IPS-20b (cell line): ENCODE measurements around the gene PMFBP1.

Source experiments
- H3K27ac ChIP-seq: one replicate; pipeline ENCODE4 v1.5.1; 2013; ENCODE audit warnings: low read length
- H3K27me3 ChIP-seq: 2 replicates; pipeline ENCODE4 v1.6.1; 2013; ENCODE audit warnings: mild to moderate bottlenecking, low read length, inconsistent platforms; ENCODE audit not compliant: insufficient read depth
- H3K36me3 ChIP-seq: 2 replicates; pipeline ENCODE4 v1.6.1; 2013; ENCODE audit warnings: low read depth, mild to moderate bottlenecking, inconsistent platforms, low read length, moderate library complexity; ENCODE audit not compliant: insufficient read depth
- H3K4me1 ChIP-seq: 2 replicates; pipeline ENCODE4 v1.6.1; 2013; ENCODE audit warnings: mild to moderate bottlenecking, control low read depth, inconsistent platforms, low read length, moderate library complexity; ENCODE audit not compliant: insufficient read depth
- H3K4me3 ChIP-seq: 2 replicates; pipeline ENCODE4 v1.5.1; 2013; ENCODE audit warnings: mild to moderate bottlenecking, low read length, inconsistent platforms
- H3K9ac ChIP-seq: 2 replicates; pipeline ENCODE4 v1.6.1; 2013; ENCODE audit warnings: low read depth, mild to moderate bottlenecking, inconsistent platforms, low read length, moderate library complexity
- H3K9me3 ChIP-seq: 2 replicates; pipeline ENCODE4 v1.6.1; 2013; ENCODE audit warnings: mild to moderate bottlenecking, low read depth, low read length, inconsistent platforms; ENCODE audit not compliant: insufficient read depth

PMFBP1 gene

DNA sequence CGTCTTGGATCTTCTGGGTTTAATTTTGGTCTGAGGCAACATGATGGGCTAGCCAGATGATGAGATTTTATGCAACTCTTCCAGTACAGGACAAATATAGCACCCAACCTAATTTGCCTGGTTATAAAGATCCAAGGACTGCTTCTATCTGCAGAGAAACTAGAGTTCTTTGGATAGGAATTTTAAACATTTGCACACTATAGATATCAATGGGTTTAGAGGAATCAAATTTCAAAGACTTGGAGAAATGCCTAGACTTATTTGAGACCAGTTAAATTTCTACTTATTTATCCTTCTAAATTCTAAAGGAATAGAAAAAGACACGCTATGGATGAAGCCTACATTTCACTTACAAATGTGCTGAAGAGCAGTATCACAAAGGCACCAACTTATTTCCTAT is 12.6 kb downstream of the PMFBP1 start:
- H3K9ac ChIP-seq = no peak overlapping the region
- H3K27me3 ChIP-seq = no peaks in the 10 kb centered on the region
- no peaks in the 10 kb centered on the region for H3K36me3 ChIP-seq
- peaks cover 17% of the 10 kb centered on the region for H3K4me1 ChIP-seq
- H3K4me3 ChIP-seq = no peak overlapping the region
- H3K27ac ChIP-seq = no peak overlapping the region
- no peaks in the 10 kb centered on the region for H3K9me3 ChIP-seq

DNA sequence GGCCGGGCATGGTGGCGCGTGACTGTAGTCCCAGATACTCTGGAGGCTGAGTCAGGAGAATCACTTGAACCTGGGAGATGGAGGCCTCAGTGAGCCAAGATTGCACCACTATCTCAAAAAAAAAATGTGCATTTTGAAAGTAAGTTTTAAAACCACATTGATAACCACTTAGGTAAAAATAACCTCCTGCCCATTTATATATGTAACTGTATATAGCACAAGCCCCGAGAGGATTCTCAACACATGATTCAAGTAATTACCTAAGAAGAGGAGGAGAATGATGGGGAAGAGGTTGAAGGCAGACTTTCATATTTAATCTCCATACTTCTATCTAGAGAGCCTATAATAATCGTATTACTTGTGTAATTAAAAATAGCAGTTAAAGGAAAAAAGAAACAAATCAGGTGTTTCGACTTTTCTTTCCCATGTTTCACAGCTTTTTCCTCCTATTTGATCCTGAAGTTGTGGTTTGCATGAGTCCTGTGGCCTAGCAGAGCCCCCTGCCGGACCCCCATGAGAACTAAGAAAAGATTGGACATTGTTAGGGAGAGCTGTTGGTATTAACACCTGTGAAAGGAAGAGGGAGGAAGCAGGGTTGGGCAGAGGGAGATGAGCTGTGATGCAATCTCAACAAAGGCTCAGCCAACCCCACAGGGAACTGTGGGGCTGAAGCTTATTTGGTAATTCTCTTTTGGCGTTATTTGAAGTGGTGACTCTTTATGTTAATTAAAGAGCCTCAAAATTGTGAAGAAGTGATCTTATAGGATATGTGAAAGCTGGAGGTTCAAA is 22.1 kb downstream of the PMFBP1 start:
- no peak overlapping the region for H3K4me3 ChIP-seq
- no peak overlapping the region for H3K27ac ChIP-seq
- H3K9ac ChIP-seq = no peak overlapping the region
- no peaks in the 10 kb centered on the region for H3K27me3 ChIP-seq
- H3K36me3 ChIP-seq = no peaks in the 10 kb centered on the region
- H3K4me1 ChIP-seq = no peaks in the 10 kb centered on the region
- no peaks in the 10 kb centered on the region for H3K9me3 ChIP-seq

DNA sequence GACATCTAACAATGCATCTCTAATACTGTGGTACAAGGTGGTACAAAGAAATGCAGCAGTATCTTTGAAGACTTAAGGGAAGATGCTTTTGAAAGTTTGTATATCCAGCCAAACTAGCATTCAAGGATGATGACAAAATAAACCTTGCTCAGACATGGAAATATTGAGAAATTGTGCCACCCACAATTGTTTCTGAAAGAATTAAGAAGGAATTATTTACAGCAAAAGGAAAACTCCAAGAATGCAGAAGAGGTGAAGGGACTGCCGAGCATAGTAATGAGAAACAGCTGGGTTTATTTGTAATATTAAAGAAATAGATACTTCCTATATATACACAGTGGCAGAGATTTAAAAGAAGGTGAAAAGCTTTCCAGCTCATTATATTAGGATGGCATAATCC is 29.5 kb downstream of the PMFBP1 start:
- Histone ChIP-seq H3K4me1 (no peaks in the 10 kb centered on the region), H3K9me3 (no peaks in the 10 kb centered on the region), H3K36me3 (no peaks in the 10 kb centered on the region), H3K4me3 (no peak overlapping the region), H3K27me3 (no peaks in the 10 kb centered on the region), H3K27ac (no peak overlapping the region), H3K9ac (no peak overlapping the region)

DNA sequence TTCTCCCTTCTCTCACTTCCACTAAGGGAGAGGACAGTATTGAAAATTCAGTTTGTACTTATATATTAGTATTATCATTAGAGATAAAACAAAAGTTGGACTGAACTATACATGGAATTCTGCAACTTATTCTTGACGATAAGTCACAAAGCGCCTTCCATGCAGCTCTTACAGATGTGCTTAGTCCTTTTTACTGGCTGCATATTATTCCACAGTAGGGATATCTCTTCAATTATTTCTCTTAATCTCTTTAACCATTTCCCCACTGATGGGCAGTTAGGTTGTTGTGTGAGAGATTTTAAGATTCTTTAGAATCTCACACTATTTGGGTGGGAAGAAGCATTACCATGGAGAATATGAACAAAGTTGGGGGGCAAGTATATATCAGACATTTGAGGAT is 32.0 kb downstream of the PMFBP1 start:
- Histone ChIP-seq H3K9me3 (no peaks in the 10 kb centered on the region), H3K9ac (no peak overlapping the region), H3K36me3 (no peaks in the 10 kb centered on the region)

DNA sequence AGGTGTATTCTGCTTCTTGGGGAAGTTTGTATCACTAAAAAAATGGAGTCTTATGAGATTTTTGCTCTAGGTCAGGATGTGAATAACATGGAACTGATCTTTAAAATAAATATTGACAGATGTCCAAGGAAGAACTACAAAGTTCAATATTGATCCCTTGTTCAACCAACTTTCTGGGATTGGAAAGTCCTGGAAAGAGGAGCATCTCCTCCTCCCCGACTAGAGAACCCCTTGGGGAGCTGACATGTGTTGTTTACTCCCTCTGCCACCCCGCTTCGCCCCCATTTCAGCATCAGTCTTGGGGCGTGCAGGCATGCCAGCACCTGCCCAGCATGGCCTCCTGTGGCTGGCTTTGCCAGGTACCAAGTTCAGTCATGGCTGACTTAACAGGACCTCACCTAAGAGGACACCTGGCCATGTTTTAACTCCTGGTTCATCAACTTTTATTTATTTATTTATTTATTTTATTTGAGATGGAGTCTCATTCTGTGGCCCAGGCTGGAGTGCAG is 33.8 kb downstream of the PMFBP1 start:
- H3K27me3 ChIP-seq = no peaks in the 10 kb centered on the region
- no peak overlapping the region for H3K27ac ChIP-seq
- H3K4me3 ChIP-seq = no peak overlapping the region
- no peaks in the 10 kb centered on the region for H3K4me1 ChIP-seq
- no peak overlapping the region for H3K9ac ChIP-seq
- H3K36me3 ChIP-seq = no peaks in the 10 kb centered on the region
- H3K9me3 ChIP-seq = no peaks in the 10 kb centered on the region

More for the DNA sequence above, 32.0 kb downstream of the PMFBP1 start:
- Histone ChIP-seq H3K4me1 (no peaks in the 10 kb centered on the region), H3K27me3 (no peaks in the 10 kb centered on the region), H3K27ac (no peak overlapping the region), H3K4me3 (no peak overlapping the region)

DNA sequence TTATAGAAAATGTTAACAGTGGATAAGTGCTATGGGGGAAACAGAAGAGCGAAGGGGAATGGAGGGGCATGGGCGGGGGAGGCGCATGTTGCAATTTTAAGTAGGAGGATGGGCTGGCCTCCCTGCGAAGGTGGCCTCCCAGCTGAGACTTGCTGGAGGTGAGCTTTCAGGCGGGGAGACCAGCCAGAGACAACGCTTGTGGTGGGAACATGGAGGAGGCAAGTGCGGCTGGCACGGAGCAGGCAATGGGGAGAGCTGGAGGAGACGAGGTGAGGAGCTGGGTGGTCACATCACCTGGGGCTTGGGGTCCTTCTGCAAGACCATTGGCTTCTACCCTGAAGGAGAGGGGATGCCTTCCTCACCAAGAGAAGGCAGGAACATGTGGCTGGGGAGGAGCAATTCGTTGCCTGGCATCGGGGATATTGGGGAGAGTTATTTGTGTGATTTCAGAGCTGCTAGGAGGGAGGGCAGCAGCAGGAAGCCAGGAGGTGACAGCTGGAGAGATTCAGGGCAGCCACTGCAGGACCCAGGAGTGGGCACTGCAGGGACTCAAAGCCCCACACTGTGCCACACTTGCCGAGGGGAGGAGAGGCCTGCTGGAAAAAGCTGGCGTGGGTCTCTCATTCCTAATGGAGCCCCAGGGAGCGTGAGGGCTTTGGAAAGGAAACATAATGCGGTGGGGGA is 34.4 kb downstream of the PMFBP1 start:
- Histone ChIP-seq H3K9ac (no peak overlapping the region), H3K9me3 (no peaks in the 10 kb centered on the region), H3K27ac (no peak overlapping the region), H3K36me3 (no peaks in the 10 kb centered on the region), H3K4me3 (no peak overlapping the region), H3K4me1 (no peaks in the 10 kb centered on the region), H3K27me3 (no peaks in the 10 kb centered on the region)

DNA sequence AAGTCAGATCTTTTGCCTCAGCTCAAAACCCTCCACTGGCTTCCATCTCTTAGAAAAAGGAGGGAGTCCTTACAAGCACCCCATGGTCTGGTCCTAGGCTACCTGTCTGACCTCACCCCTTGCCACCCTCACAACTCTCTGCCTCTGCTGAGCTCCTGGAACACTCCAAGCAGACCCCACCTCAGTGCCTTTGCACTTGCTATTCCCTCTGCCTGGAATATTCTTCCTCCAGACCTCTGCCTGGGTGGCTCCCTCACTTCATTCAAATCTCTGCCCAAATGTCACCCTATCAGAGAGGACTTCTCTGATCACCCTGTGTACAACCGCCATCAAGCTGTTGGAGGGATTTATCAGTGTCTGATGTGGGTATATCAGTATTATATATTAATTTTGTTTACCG is 37.4 kb downstream of the PMFBP1 start:
- Histone ChIP-seq H3K27ac (no peak overlapping the region), H3K4me1 (no peaks in the 10 kb centered on the region; the same call in 1 of the 2 replicates), H3K36me3 (no peaks in the 10 kb centered on the region), H3K9me3 (no peaks in the 10 kb centered on the region), H3K9ac (no peak overlapping the region), H3K4me3 (no peak overlapping the region), H3K27me3 (no peaks in the 10 kb centered on the region)

DNA sequence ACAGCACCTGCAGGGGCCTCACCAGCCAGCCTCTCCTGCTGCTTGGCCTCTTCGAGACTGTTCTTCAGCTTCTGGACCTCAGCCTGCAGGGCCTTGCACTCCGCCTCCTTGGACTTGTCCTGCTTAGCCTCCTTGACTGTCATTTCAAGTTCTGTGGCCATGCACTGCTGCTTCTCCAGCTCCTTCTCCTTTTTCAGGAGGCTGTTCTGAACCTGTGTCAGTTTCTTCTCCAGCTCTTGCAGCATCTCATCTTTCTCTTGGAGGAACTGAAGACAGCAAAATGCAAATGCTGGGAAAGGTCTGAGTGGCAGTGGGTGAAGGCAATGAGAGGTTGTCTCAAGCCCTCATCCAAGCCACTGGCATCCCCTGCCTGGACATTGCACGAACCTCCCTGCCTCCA is 39.2 kb downstream of the PMFBP1 start:
- Histone ChIP-seq H3K27ac (no peak overlapping the region), H3K27me3 (no peaks in the 10 kb centered on the region), H3K9me3 (no peaks in the 10 kb centered on the region), H3K4me1 (no peaks in the 10 kb centered on the region; the same call in 1 of the 2 replicates), H3K4me3 (no peak overlapping the region), H3K36me3 (no peaks in the 10 kb centered on the region), H3K9ac (no peak overlapping the region)

DNA sequence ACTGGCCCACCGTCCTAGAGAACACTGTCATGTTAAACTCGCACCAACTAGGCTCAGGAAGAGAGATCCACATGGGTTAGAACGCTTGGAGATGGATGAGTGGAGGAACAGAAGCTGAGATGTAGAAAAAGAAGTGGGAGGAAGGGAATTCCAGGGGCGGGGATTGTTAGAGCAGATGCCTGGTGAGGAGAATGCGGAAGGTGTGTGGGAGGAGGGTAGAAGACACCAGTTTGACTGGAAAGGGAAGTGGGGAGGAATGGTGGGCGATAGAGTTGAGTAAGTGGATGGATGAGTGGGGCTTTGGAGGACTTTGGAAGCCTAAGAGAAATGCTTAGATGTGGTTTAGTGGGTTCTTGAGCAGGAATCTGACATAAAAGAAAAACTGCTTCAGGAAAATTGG is 40.9 kb downstream of the PMFBP1 start:
- no peak overlapping the region for H3K9ac ChIP-seq
- H3K27ac ChIP-seq = no peak overlapping the region
- no peaks in the 10 kb centered on the region for H3K36me3 ChIP-seq

DNA sequence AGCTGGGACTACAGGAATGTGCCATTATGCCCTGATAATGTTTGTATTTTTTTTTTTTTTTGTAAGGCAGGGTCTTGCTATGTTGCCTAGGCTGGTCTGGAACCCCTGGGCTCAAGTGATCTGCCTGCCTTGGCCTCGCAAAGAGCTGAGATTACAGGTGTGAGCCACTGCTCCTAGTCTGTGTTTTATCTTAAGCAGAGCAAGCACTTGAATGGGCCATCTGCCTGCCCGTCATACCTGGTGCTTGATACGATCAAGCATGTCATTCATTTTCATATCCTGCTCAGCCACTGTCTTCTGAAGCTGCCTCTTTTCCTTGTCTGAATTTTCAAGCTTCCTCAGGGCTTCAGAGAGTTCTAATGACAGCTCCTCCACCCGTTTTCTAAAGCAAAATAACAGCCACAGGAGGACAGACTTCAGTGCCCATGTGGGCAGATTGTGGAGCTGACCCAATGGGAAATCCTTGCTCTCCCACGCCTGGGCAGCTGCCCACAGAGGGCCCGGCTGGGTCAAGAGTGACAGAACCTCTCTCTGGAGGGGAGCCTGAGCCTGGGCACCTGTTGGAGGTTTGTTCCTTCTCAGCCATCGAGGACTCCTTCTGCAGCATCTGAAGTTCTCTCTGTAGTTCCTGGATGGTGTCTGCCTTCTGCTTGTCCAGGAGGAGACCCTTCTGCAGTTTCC is 41.8 kb downstream of the PMFBP1 start:
- H3K9ac ChIP-seq = no peak overlapping the region
- H3K36me3 ChIP-seq = no peaks in the 10 kb centered on the region
- H3K4me3 ChIP-seq = no peak overlapping the region
- no peaks in the 10 kb centered on the region for H3K27me3 ChIP-seq
- H3K27ac ChIP-seq = no peak overlapping the region
- H3K9me3 ChIP-seq = no peaks in the 10 kb centered on the region
- peaks cover 5% of the 10 kb centered on the region; the same call in 1 of the 2 replicates for H3K4me1 ChIP-seq

More for the DNA sequence above, 40.9 kb downstream of the PMFBP1 start:
- H3K4me3 ChIP-seq = no peak overlapping the region
- no peaks in the 10 kb centered on the region for H3K9me3 ChIP-seq
- H3K4me1 ChIP-seq = no peaks in the 10 kb centered on the region; the same call in 1 of the 2 replicates
- no peaks in the 10 kb centered on the region for H3K27me3 ChIP-seq

DNA sequence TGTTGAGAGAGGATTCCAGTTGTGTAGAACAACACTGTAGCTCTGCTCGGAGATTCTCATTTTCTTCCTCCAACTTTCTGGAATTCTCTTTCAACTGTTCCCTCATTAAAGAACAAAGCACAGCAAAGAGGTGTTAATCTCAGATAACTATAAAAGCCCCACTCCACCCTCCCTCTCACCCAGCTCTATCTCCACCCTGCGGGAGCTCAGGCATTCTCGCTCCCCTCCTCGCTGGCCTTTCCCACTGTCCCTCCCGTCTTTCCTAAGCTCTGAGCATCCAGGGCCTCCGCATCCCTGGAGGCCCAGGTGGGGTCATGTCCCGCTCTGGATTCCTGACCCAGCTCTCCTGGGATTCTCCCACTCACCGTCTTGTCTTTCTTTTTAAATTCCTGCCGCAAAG is 43.3 kb downstream of the PMFBP1 start:
- Histone ChIP-seq H3K36me3 (no peaks in the 10 kb centered on the region), H3K27ac (no peak overlapping the region), H3K9ac (no peak overlapping the region), H3K27me3 (no peaks in the 10 kb centered on the region), H3K4me1 (peaks cover 6% of the 10 kb centered on the region; the same call in 1 of the 2 replicates), H3K9me3 (no peaks in the 10 kb centered on the region), H3K4me3 (no peak overlapping the region)
